SK-MEL-5 (cell line): ENCODE results near the gene STUB1. TPM values are rescaled to one million over a fixed set of nuclear protein-coding genes. Genes with fewer than 3 reads are reported as not detected.

Experiments used
- total RNA-seq: library from RNA; depleted of rRNA; stranded (reverse); fragments of >200 nt; shearing (Covaris generic); gene quantifications from 2 replicates; pipeline ENCODE4 v1.2.3, GENCODE V29; 2014; rRNA removed

STUB1 gene
- total RNA-seq, 1 experiment from 2014 or later: 126 TPM

Other genes starting within 250 kb of the STUB1 start
- gene CAPN15, start 152.7 kb upstream of the STUB1 start, total RNA-seq: 15.4 and 15.6 TPM in 2 replicates
- gene PRR35, start 120.0 kb upstream of the STUB1 start, total RNA-seq: not detected in 2 replicates
- 0.56 and 1.1 TPM in 2 replicates for gene NHLRC4, start 113.4 kb upstream of the STUB1 start, total RNA-seq
- 24.5 and 24.7 TPM in 2 replicates for gene PIGQ, start 110.4 kb upstream of the STUB1 start, total RNA-seq
- gene RAB40C, start 90.3 kb upstream of the STUB1 start, total RNA-seq: 9.3 and 9.6 TPM in 2 replicates
- 0.05 TPM in 2 replicates for gene WFIKKN1, start 49.4 kb upstream of the STUB1 start, total RNA-seq
- 54.3 and 57.4 TPM in 2 replicates for gene METTL26, start 44.1 kb upstream of the STUB1 start, total RNA-seq
- 34.4 and 37.8 TPM in 2 replicates for gene MCRIP2, start 38.6 kb upstream of the STUB1 start, total RNA-seq
- 10.3 and 12.4 TPM in 2 replicates for gene WDR90, start 31.0 kb upstream of the STUB1 start, total RNA-seq
- 39.7 and 42.7 TPM in 2 replicates for gene RHOT2, start 12.3 kb upstream of the STUB1 start, total RNA-seq
- 0.19 and 0.34 TPM in 2 replicates for gene RHBDL1, start 4.7 kb upstream of the STUB1 start, total RNA-seq
- 44.7 and 52.0 TPM in 2 replicates for gene JMJD8, start 3.9 kb downstream of the STUB1 start, total RNA-seq
- 1.6 and 2.3 TPM in 2 replicates for gene WDR24, start 10.0 kb downstream of the STUB1 start, total RNA-seq
- 6.6 and 7.3 TPM in 2 replicates for gene FBXL16, start 25.4 kb downstream of the STUB1 start, total RNA-seq
- gene METRN, start 34.7 kb downstream of the STUB1 start, total RNA-seq: 133 and 138 TPM in 2 replicates
- 18.6 and 18.7 TPM in 2 replicates for gene ANTKMT, start 40.7 kb downstream of the STUB1 start, total RNA-seq
- 17.7 and 18.1 TPM in 2 replicates for gene CCDC78, start 46.0 kb downstream of the STUB1 start, total RNA-seq
- 17.9 and 23.3 TPM in 2 replicates for gene HAGHL, start 46.7 kb downstream of the STUB1 start, total RNA-seq
- 28.6 and 34.3 TPM in 2 replicates for gene CIAO3, start 60.6 kb downstream of the STUB1 start, total RNA-seq
- gene MSLN, start 80.3 kb downstream of the STUB1 start, total RNA-seq: not detected in 2 replicates
- gene RPUSD1, start 108.0 kb downstream of the STUB1 start, total RNA-seq: 32.6 and 36.9 TPM in 2 replicates
- gene CHTF18, start 108.2 kb downstream of the STUB1 start, total RNA-seq: 6.6 and 7.6 TPM in 2 replicates
- not detected in 2 replicates for gene GNG13, start 120.3 kb downstream of the STUB1 start, total RNA-seq